Fibroblast of skin of left quadriceps (primary cell): ENCODE results near the gene IGF1R.

Experiments used
- DNase-seq, 2 experiments: peaks; one replicate each; pipeline ENCODE4 v3.0.0-alpha.2; 2013; ENCODE audit warnings: low read depth in 2 of 2

The IGF1R gene

GRCh38 chr15:98703126-98703685 lies 54.9 kb downstream of the IGF1R start:
- DNase-seq = no peak

- DNase-seq = no peak
These were observed 56.7 kb downstream of the IGF1R start for GRCh38 chr15:98705070-98705469.

- DNase-seq = no peak
These were observed 58.0 kb downstream of the IGF1R start for GRCh38 chr15:98706387-98706786.

- no peak for DNase-seq
These were observed 58.6 kb downstream of the IGF1R start for GRCh38 chr15:98706986-98707385.

- DNase-seq = no peak
These were observed 59.8 kb downstream of the IGF1R start for GRCh38 chr15:98708037-98708590.

GRCh38 chr15:98711810-98712209 lies 63.5 kb downstream of the IGF1R start:
- DNase-seq = no peak

GRCh38 chr15:98712845-98713584 lies 64.7 kb downstream of the IGF1R start:
- no peak for DNase-seq

GRCh38 chr15:98713585-98714001 lies 65.3 kb downstream of the IGF1R start:
- DNase-seq = no peak

- no peak for DNase-seq
These were observed 66.6 kb downstream of the IGF1R start for GRCh38 chr15:98714922-98715321.

- DNase-seq = no peak
These were observed 67.1 kb downstream of the IGF1R start for GRCh38 chr15:98715401-98715800.

- no peak for DNase-seq
These were observed 67.6 kb downstream of the IGF1R start for GRCh38 chr15:98715890-98716443.

GRCh38 chr15:98717371-98717770 lies 69.0 kb downstream of the IGF1R start:
- DNase-seq = no peak

- DNase-seq = no peak
These were observed 69.6 kb downstream of the IGF1R start for GRCh38 chr15:98717942-98718341.

- DNase-seq = no peak
These were observed 70.2 kb downstream of the IGF1R start for GRCh38 chr15:98718426-98719136.

GRCh38 chr15:98719137-98719740 lies 70.9 kb downstream of the IGF1R start:
- no peak for DNase-seq

GRCh38 chr15:98720031-98720430 lies 71.7 kb downstream of the IGF1R start:
- DNase-seq = no peak

- DNase-seq = no peak
These were observed 72.5 kb downstream of the IGF1R start for GRCh38 chr15:98720577-98721565.

GRCh38 chr15:98722209-98722608 lies 73.9 kb downstream of the IGF1R start:
- no peak for DNase-seq

- DNase-seq = no peak
These were observed 74.3 kb downstream of the IGF1R start for GRCh38 chr15:98722645-98723044.

- DNase-seq = no peak
These were observed 74.9 kb downstream of the IGF1R start for GRCh38 chr15:98723195-98723594.

- no peak for DNase-seq
These were observed 75.7 kb downstream of the IGF1R start for GRCh38 chr15:98724048-98724447.
